ENCODE data around the gene PTCD2.

Gene PTCD2

GRCh38 chr5:72376381-72376780 is 56.2 kb downstream of the PTCD2 start:
- POLR2A ChIA-PET = no interaction called here
- CTCF ChIA-PET = interaction anchor here (4.0 kb wide), 1 partner anchor 12 kb away, joined by 24 read pairs; no protein-coding TSS in a partner anchor
- TF ChIP-seq, protein P1, sequence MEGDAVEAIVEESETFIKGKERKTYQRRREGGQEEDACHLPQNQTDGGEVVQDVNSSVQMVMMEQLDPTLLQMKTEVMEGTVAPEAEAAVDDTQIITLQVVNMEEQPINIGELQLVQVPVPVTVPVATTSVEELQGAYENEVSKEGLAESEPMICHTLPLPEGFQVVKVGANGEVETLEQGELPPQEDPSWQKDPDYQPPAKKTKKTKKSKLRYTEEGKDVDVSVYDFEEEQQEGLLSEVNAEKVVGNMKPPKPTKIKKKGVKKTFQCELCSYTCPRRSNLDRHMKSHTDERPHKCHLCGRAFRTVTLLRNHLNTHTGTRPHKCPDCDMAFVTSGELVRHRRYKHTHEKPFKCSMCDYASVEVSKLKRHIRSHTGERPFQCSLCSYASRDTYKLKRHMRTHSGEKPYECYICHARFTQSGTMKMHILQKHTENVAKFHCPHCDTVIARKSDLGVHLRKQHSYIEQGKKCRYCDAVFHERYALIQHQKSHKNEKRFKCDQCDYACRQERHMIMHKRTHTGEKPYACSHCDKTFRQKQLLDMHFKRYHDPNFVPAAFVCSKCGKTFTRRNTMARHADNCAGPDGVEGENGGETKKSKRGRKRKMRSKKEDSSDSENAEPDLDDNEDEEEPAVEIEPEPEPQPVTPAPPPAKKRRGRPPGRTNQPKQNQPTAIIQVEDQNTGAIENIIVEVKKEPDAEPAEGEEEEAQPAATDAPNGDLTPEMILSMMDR (IDR thresholded peaks at IDR 0.05; ENCODE audit: control extremely low read depth, extremely low read depth, low read depth, missing control alignments) = no peak
- DNase-seq (ENCODE audit: extremely low spot score) = no peak

DNA sequence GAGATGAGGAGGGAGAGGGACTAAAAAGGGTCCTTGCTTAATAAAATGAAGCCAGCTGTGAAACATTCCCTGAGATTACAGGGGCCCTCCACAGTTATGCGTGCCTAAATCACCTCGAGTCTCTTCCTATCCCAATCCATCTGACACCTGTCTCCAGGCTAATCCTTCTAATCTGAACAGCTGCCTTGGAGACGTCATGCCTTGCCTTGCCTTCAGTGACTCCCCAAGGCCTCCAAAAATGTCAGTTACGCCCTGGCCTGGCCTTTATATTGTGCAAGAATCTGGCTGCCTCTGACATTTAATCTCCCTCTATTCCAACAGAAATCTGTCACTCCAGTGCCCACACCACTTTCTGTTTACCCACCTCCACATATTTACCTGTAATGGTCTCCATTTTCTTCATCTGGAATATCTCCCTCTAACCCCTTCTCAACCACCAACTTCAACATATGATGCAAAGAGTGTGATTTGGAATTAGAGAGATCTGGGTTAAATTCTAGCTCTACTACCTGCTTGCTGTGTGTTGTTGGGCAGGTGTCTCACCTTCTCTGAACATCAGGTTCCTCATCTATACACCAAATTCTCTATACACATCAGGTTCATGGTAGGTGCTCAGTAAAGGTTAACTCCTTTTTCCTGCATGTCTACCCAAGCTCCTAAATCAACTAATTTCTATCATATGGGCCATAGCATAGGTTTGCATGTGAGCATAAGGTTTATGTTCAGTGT is 57.9 kb downstream of the PTCD2 start:
- POLR2A ChIA-PET = no interaction called here
- no peak for DNase-seq (ENCODE audit: extremely low spot score)
- TF ChIP-seq, protein P1 (IDR thresholded peaks at IDR 0.05; ENCODE audit: control extremely low read depth, extremely low read depth, low read depth, missing control alignments) = no peak
- CTCF ChIA-PET = interaction anchor here (1.1 to 4.1 kb wide), 11 partner anchors 9 to 244 kb away, joined by 3 to 26 read pairs (median 5); no protein-coding TSS in a partner anchor

- no peak for DNase-seq (ENCODE audit: extremely low spot score)
- ChIA-PET POLR2A (no interaction called here), CTCF (interaction anchor here (0.9 to 4.1 kb wide), 17 partner anchors 8 to 156 kb away, joined by 3 to 26 read pairs (median 3); no protein-coding TSS in a partner anchor)
- TF ChIP-seq, protein P1 (IDR thresholded peaks at IDR 0.05; ENCODE audit: control extremely low read depth, extremely low read depth, low read depth, missing control alignments) = no peak
Observed at GRCh38 chr5:72378639-72379289, 58.6 kb downstream of the PTCD2 start.

- DNase-seq (ENCODE audit: extremely low spot score) = no peak
- TF ChIP-seq, protein P1 (IDR thresholded peaks at IDR 0.05; ENCODE audit: control extremely low read depth, extremely low read depth, low read depth, missing control alignments) = no peak
- CTCF ChIA-PET = interaction anchor here (1.0 to 4.1 kb wide), 10 partner anchors 11 to 72 kb away, joined by 3 to 26 read pairs (median 4); no protein-coding TSS in a partner anchor
- POLR2A ChIA-PET = no interaction called here
Observed at GRCh38 chr5:72379936-72380335, 59.8 kb downstream of the PTCD2 start.

DNA sequence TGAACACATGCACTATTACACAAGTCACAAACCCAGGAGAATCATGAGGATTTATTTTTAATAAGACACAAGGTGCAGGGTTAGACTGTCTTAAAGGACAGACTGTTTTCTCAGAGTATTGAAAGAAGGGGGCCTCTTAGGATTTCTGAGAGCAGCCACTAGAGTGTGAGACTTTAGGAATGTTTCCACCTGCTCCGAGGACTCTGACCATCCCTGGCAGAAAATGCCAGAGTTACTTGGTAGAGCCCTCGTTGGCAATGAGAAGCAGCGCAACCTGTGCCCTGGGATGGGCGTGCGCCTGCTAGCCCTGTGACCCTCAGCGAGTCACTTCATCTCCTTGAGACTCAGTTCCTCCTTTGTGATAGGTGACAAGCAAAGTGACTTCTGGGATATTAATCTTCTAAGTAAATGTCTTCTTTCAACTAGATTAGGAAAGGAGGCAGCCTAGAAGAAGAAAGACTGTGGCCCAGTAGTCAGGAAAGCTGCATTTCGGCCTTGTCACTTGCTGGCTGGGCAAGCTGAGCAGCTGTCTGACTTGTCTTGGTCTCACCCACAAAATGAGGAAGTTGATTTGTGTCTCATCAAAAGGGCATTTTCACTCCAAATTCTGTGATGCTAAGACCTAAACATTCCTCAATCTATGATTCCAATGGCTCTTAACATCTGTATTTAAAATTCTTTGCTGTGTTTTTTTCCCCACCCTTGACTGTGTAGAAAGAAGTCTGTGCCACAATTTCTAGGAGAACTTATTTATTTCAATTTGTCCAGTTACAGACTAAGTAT is 60.5 kb downstream of the PTCD2 start:
- ChIA-PET POLR2A (no interaction called here), CTCF (interaction anchor here (2.4 to 4.1 kb wide), 3 partner anchors 11 to 14 kb away, joined by 8 to 26 read pairs (median 15); no protein-coding TSS in a partner anchor)
- TF ChIP-seq, protein P1 (IDR thresholded peaks at IDR 0.05; ENCODE audit: control extremely low read depth, extremely low read depth, low read depth, missing control alignments) = no peak
- DNase-seq (ENCODE audit: extremely low spot score) = peak; percentile 64

- no peak for DNase-seq (ENCODE audit: extremely low spot score)
- ChIA-PET CTCF (no interaction called here), POLR2A (no interaction called here)
- TF ChIP-seq, protein P1 (IDR thresholded peaks at IDR 0.05; ENCODE audit: control extremely low read depth, extremely low read depth, low read depth, missing control alignments) = no peak
Observed at GRCh38 chr5:72383280-72383679, 63.1 kb downstream of the PTCD2 start.

Measured in GM10248 (cell line).